Erythroblast (primary cell): ENCODE results near the gene RNF175.

Source experiments
- GATA1 ChIP-seq: IDR thresholded peaks from 2 replicates; pipeline ENCODE4 v1.6.1; 2011; ENCODE audit warnings: low read depth, mild to moderate bottlenecking, control low read depth, low read length, moderate library complexity
- POLR2A ChIP-seq: IDR thresholded peaks from 2 replicates; pipeline ENCODE4 v1.6.1; 2011; ENCODE audit warnings: mild to moderate bottlenecking, low read length

- TF ChIP-seq POLR2A (no peak), GATA1 (no peak)
These were observed 6.9 kb upstream of the RNF175 start for GRCh38 chr4:153766758-153767157.
